H9 (cell line): ENCODE data around the gene PPARD. TPM values are rescaled to one million over a fixed set of nuclear protein-coding genes. Genes with fewer than 3 reads are reported as not detected.

Source experiments
- DNase-seq: peaks from one replicate; pipeline ENCODE4 v3.0.0-alpha.2; 2017
- H2AFZ ChIP-seq: one replicate; pipeline ENCODE4 v1.6.1; 2013; ENCODE audit warnings: mild to moderate bottlenecking, low read length, control low read depth, moderate library complexity
- H2AK5ac ChIP-seq: 2 replicates; pipeline ENCODE4 v1.6.1; 2013; ENCODE audit warnings: low read length, control low read depth, mixed read lengths; ENCODE audit not compliant: insufficient read length
- H2BK120ac ChIP-seq: one replicate; pipeline ENCODE4 v1.6.1; 2013; ENCODE audit warnings: low read depth, mild to moderate bottlenecking, low read length, control low read depth, inconsistent platforms; ENCODE audit not compliant: poor library complexity, severe bottlenecking
- H2BK12ac ChIP-seq: 2 replicates; pipeline ENCODE4 v1.6.1; 2013; ENCODE audit warnings: low read length, control low read depth, mixed read lengths, low read depth; ENCODE audit not compliant: insufficient read length
- H2BK15ac ChIP-seq: 2 replicates; pipeline ENCODE4 v1.6.1; 2013; ENCODE audit warnings: low read depth, low read length, control low read depth
- H2BK20ac ChIP-seq: one replicate; pipeline ENCODE4 v1.6.1; 2013; ENCODE audit warnings: low read depth, mild to moderate bottlenecking, low read length, control low read depth, inconsistent platforms; ENCODE audit not compliant: poor library complexity, severe bottlenecking
- H2BK5ac ChIP-seq: 2 replicates; pipeline ENCODE4 v1.6.1; 2013; ENCODE audit warnings: low read length, control low read depth, mixed read lengths; ENCODE audit not compliant: insufficient read length
- H3K14ac ChIP-seq: 2 replicates; pipeline ENCODE4 v1.6.1; 2013; ENCODE audit warnings: low read length, control low read depth; ENCODE audit not compliant: insufficient read depth
- H3K18ac ChIP-seq: 2 replicates; pipeline ENCODE4 v1.6.1; 2013; ENCODE audit warnings: low read depth, mild to moderate bottlenecking, mixed read lengths, low read length, control low read depth; ENCODE audit not compliant: insufficient read length
- H3K23ac ChIP-seq: 2 replicates; pipeline ENCODE4 v1.6.1; 2013; ENCODE audit warnings: low read length, control low read depth, mixed read lengths, low read depth; ENCODE audit not compliant: insufficient read length
- H3K23me2 ChIP-seq: 2 replicates; pipeline ENCODE4 v1.6.1; 2013; ENCODE audit warnings: low read depth, mild to moderate bottlenecking, mixed read lengths, low read length, control low read depth; ENCODE audit not compliant: insufficient read length, poor library complexity, severe bottlenecking
- H3K27ac ChIP-seq: 2 replicates; pipeline ENCODE4 v1.5.1; 2013; ENCODE audit warnings: low read length, control low read depth, mixed read lengths, low read depth; ENCODE audit not compliant: insufficient read length
- H3K27me3 ChIP-seq: 2 replicates; pipeline ENCODE4 v1.6.1; 2013; ENCODE audit warnings: low read length, control low read depth, inconsistent platforms; ENCODE audit not compliant: insufficient read depth
- H3K4ac ChIP-seq: 2 replicates; pipeline ENCODE4 v1.6.1; 2013; ENCODE audit warnings: low read depth, mild to moderate bottlenecking, control low read depth, inconsistent platforms, low read length, moderate library complexity
- H3K4me1 ChIP-seq: 2 replicates; pipeline ENCODE4 v1.6.1; 2013; ENCODE audit warnings: low read length, control low read depth, inconsistent platforms; ENCODE audit not compliant: insufficient read depth
- H3K4me2 ChIP-seq: 2 replicates; pipeline ENCODE4 v1.6.1; 2013; ENCODE audit warnings: low read length, control low read depth, mixed read lengths; ENCODE audit not compliant: insufficient read length, insufficient read depth
- H3K56ac ChIP-seq: 2 replicates; pipeline ENCODE4 v1.6.1; 2013; ENCODE audit warnings: low read depth, mild to moderate bottlenecking, mixed read lengths, low read length, control low read depth; ENCODE audit not compliant: insufficient read length
- H3K79me1 ChIP-seq: 2 replicates; pipeline ENCODE4 v1.6.1; 2013; ENCODE audit warnings: low read depth, mild to moderate bottlenecking, moderate library complexity, low read length, control low read depth, inconsistent platforms; ENCODE audit not compliant: insufficient read depth, poor library complexity, severe bottlenecking
- H3K79me2 ChIP-seq: 2 replicates; pipeline ENCODE4 v1.6.1; 2013; ENCODE audit warnings: low read length, control low read depth, inconsistent platforms; ENCODE audit not compliant: insufficient read depth
- H3K9ac ChIP-seq: 2 replicates; pipeline ENCODE4 v1.6.1; 2013; ENCODE audit warnings: low read length, control low read depth, mixed read lengths; ENCODE audit not compliant: insufficient read length; ENCODE audit errors: extremely low read depth
- H3K9me3 ChIP-seq: one replicate; pipeline ENCODE4 v1.6.1; 2013; ENCODE audit warnings: low read depth, low read length, inconsistent platforms; ENCODE audit not compliant: control insufficient read depth
- H3T11ph ChIP-seq: one replicate; pipeline ENCODE4 v1.6.1; 2013; ENCODE audit warnings: mild to moderate bottlenecking, low read length, control low read depth, inconsistent platforms
- H4K20me1 ChIP-seq: one replicate; pipeline ENCODE4 v1.6.1; 2013; ENCODE audit not compliant: control insufficient read depth, insufficient read length, insufficient read depth
- H4K5ac ChIP-seq: 2 replicates; pipeline ENCODE4 v1.6.1; 2013; ENCODE audit warnings: low read depth, mild to moderate bottlenecking, mixed read lengths, low read length, control low read depth; ENCODE audit not compliant: insufficient read length
- H4K8ac ChIP-seq: replicated peaks from 2 replicates; pipeline ENCODE4 v1.6.1; 2013; ENCODE audit warnings: low read length, control low read depth, mixed read lengths, low read depth; ENCODE audit not compliant: insufficient read length
- H4K91ac ChIP-seq: 2 replicates; pipeline ENCODE4 v1.6.1; 2013; ENCODE audit warnings: low read depth, mild to moderate bottlenecking, moderate library complexity, mixed read lengths, low read length, control low read depth; ENCODE audit not compliant: insufficient read length
- H3K27ac Mint-ChIP-seq, 3 experiments: 2 replicates in 2 of 3; 3 replicates in 1 of 3; pipeline ENCODE4 v1.8.0; 2020 to 2021; ENCODE audit warnings: mixed read lengths in 3 of 3, mild to moderate bottlenecking in 1 of 3, moderate library complexity in 1 of 3
- H3K27me3 Mint-ChIP-seq: 2 replicates; pipeline ENCODE4 v1.8.0; 2021; ENCODE audit warnings: low read depth, mild to moderate bottlenecking, moderate library complexity, mixed read lengths
- H3K36me3 Mint-ChIP-seq, 3 experiments: 2 replicates in 2 of 3; 3 replicates in 1 of 3; pipeline ENCODE4 v1.8.0; 2020 to 2021; ENCODE audit warnings: low read depth in 3 of 3, mixed read lengths in 3 of 3; ENCODE audit not compliant: insufficient read depth in 1 of 3
- H3K4me1 Mint-ChIP-seq, 2 experiments: 2 replicates each; pipeline ENCODE4 v1.8.0; 2020; ENCODE audit warnings: mixed read lengths in 2 of 2
- H3K4me3 Mint-ChIP-seq, 2 experiments: 2 replicates in 1 of 2; 3 replicates in 1 of 2; pipeline ENCODE4 v1.8.0; 2020 to 2021; ENCODE audit warnings: mild to moderate bottlenecking in 2 of 2, mixed read lengths in 2 of 2, moderate library complexity in 1 of 2
- H3K9me3 Mint-ChIP-seq, 2 experiments: 2 replicates in 1 of 2; 3 replicates in 1 of 2; pipeline ENCODE4 v1.8.0; 2020; ENCODE audit warnings: mild to moderate bottlenecking in 2 of 2, mixed read lengths in 2 of 2, moderate library complexity in 1 of 2
- CTCF ChIP-seq: fragments of 200-600 bp; sonication (generic); conservative IDR thresholded peaks from 3 replicates; pipeline ENCODE4 v1.8.0; 2021; ENCODE audit warnings: antibody characterized with exemption, mild to moderate bottlenecking
- WGBS: extraction: QIAGEN DNeasy Blood & Tissue Kit; methylation state at CpG from one replicate; pipeline ENCODE4 v1.1.7; 2013; ENCODE audit warnings: missing lambda C conversion rate, low lambda C conversion rate, mixed read lengths; ENCODE audit not compliant: insufficient read length; ENCODE audit errors: extremely low coverage; 5-methylcytosine and 5-hydroxymethylcytosine counted together
- total RNA-seq: library from RNA; stranded (reverse); gene quantifications from 2 replicates; pipeline ENCODE4 v1.2.1, GENCODE V29; 2021

PPARD gene
- total RNA-seq, 1 experiment from 2014 or later, result 11.7 TPM

GRCh38 chr6:35320031-35320410 is 22.3 kb upstream of the PPARD start:
- Mint-ChIP-seq H3K4me1 (peaks cover 20 to 24% of the 10 kb centered on the region in 2 experiments), H3K4me3 (no peak overlapping the region; a peak in 1 of 5 replicates), H3K36me3 (peaks cover 0 to 5% (median 0%) of the 10 kb centered on the region in 3 experiments; a peak in 2 of 7 replicates), H3K27me3 (peaks cover 28% of the 10 kb centered on the region), H3K9me3 (no peaks in the 10 kb centered on the region; a peak in 1 of 5 replicates), H3K27ac (no peak overlapping the region)
- Histone ChIP-seq H3K56ac (no peak overlapping the region), H2BK15ac (no peak overlapping the region), H2BK120ac (no peak overlapping the region), H3K27me3 (peaks cover 3% of the 10 kb centered on the region; the same call in 1 of the 2 replicates), H2AFZ (no peak overlapping the region), H3K23ac (no peak overlapping the region), H3K9ac (no peak overlapping the region), H4K20me1 (no peaks in the 10 kb centered on the region), H3K23me2 (peaks cover 10% of the 10 kb centered on the region), H3T11ph (no peak overlapping the region), H4K8ac (no peak overlapping the region), H3K18ac (no peak overlapping the region), H3K79me1 (no peaks in the 10 kb centered on the region), H3K27ac (no peak overlapping the region), H4K91ac (no peak overlapping the region), H3K79me2 (no peaks in the 10 kb centered on the region), H3K14ac (no peak overlapping the region), H3K9me3 (no peaks in the 10 kb centered on the region), H2BK12ac (no peak overlapping the region), H2AK5ac (no peak overlapping the region), H2BK5ac (no peak overlapping the region), H2BK20ac (no peak overlapping the region), H3K4ac (no peak overlapping the region), H3K4me1 (peaks cover 3% of the 10 kb centered on the region), H3K4me2 (no peak overlapping the region), H4K5ac (no peak overlapping the region)
- DNase-seq, result no peak
- no peak for TF ChIP-seq CTCF
- no CpG with 5 or more reads among the region's 2 CpGs for WGBS
